SU-DHL-6 (cell line): ENCODE results near the gene JMJD4.

Source experiments
- EZH2phosphoT487 ChIP-seq: fragments of 200-600 bp; sonication (generic), shearing (Covaris generic); conservative IDR thresholded peaks from 2 replicates; pipeline ENCODE4 v1.6.1; 2018; ENCODE audit warnings: mild to moderate bottlenecking, antibody characterized with exemption, low read length, moderate library complexity, mixed read lengths
- TF ChIP-seq, protein P1 (sequence below): fragments of 200-600 bp; sonication (generic); IDR thresholded peaks from one replicate; pipeline ENCODE4 v1.5.1; 2017; ENCODE audit warnings: antibody characterized with exemption, mild to moderate bottlenecking, low read length, moderate library complexity; ENCODE audit not compliant: insufficient read depth, poor library complexity, severe bottlenecking

DNA sequence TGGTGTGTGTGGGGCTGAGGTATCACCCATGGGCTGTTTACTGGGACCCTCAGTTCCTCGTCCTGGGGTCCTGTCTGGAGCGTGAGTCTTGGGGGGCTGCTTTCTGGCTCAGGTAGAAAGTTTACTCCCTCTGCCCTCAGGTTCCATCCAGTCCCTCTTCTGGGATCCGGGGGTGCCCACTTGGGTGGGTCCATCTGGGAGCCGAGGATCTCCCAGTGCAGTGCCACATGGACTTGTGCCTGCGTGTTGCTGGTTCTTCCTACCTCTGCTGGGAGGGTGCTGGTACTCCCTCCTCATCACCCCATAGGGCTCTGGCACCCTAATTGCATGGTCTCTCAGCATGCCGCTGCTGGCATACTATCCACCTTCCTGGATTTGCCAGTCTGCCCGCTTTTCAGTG, 14.1 kb upstream of the JMJD4 start:
- TF ChIP-seq, protein P1, sequence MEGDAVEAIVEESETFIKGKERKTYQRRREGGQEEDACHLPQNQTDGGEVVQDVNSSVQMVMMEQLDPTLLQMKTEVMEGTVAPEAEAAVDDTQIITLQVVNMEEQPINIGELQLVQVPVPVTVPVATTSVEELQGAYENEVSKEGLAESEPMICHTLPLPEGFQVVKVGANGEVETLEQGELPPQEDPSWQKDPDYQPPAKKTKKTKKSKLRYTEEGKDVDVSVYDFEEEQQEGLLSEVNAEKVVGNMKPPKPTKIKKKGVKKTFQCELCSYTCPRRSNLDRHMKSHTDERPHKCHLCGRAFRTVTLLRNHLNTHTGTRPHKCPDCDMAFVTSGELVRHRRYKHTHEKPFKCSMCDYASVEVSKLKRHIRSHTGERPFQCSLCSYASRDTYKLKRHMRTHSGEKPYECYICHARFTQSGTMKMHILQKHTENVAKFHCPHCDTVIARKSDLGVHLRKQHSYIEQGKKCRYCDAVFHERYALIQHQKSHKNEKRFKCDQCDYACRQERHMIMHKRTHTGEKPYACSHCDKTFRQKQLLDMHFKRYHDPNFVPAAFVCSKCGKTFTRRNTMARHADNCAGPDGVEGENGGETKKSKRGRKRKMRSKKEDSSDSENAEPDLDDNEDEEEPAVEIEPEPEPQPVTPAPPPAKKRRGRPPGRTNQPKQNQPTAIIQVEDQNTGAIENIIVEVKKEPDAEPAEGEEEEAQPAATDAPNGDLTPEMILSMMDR, result no peak
- no peak for TF ChIP-seq EZH2phosphoT487
